Measurements from ENCODE around the gene ACTR3. TPM values are rescaled to one million over a fixed set of nuclear protein-coding genes. Genes with fewer than 3 reads are reported as not detected.
"Not testable (repeated sequence)": the region's sequence is repeated elsewhere in the genome, so short reads cannot be mapped to it uniquely, and the experiment has no call there.

Gene ACTR3
- total RNA-seq, 1 experiment from 2014 or later, result 180 TPM

DNA sequence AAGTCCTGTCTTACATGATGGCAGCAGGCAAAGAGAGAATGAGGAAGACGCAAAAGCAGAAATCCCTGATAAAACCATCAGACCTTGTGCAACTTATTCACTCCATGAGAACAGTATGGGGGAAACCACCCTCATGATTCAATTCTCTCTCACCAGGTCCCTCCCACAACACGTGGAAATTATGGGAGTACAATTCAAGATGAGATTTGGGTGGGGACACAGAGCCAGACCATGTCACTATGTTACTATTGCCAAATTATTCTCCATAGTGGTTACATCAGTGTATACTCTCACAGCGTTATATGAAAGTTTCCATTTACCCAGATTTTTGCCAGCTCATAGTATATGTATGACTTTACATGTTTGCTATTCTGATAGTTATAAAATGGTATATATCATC, 61.0 kb downstream of the ACTR3 start:
- not testable (repeated sequence) for H3K27me3 ChIP-seq (ENCODE audit: insufficient read depth, low read length); H3K23me2 ChIP-seq (ENCODE audit: insufficient read length, low read depth, low read length, poor library complexity, severe bottlenecking); H3K9me3 ChIP-seq (ENCODE audit: control insufficient read depth, low read depth, low read length); H4K20me1 ChIP-seq (ENCODE audit: control insufficient read depth, insufficient read depth, insufficient read length); H3K27ac ChIP-seq (ENCODE audit: insufficient read length, low read depth, low read length); H2AK5ac ChIP-seq (ENCODE audit: insufficient read length, low read length); H3K4me3 Mint-ChIP-seq; H2AFZ ChIP-seq (ENCODE audit: low read length); H3K27me3 Mint-ChIP-seq (ENCODE audit: low read depth); H3K56ac ChIP-seq (ENCODE audit: insufficient read length, low read depth, low read length); H3K23ac ChIP-seq (ENCODE audit: insufficient read length, low read depth, low read length); H3K9me3 Mint-ChIP-seq; H4K8ac ChIP-seq (replicated peaks; ENCODE audit: insufficient read length, low read depth, low read length); H3T11ph ChIP-seq (ENCODE audit: low read length); H3K18ac ChIP-seq (ENCODE audit: insufficient read length, low read depth, low read length); H3K4ac ChIP-seq (ENCODE audit: low read depth, low read length); H2BK5ac ChIP-seq (ENCODE audit: insufficient read length, low read length); H2BK12ac ChIP-seq (ENCODE audit: insufficient read length, low read depth, low read length); H3K4me1 ChIP-seq (ENCODE audit: insufficient read depth, low read length); DNase-seq; H4K91ac ChIP-seq (ENCODE audit: insufficient read length, low read depth, low read length); H2BK20ac ChIP-seq (ENCODE audit: low read depth, low read length, poor library complexity, severe bottlenecking); H3K4me2 ChIP-seq (ENCODE audit: insufficient read depth, insufficient read length, low read length); H3K9ac ChIP-seq (ENCODE audit: extremely low read depth, insufficient read length, low read length); H3K79me1 ChIP-seq (ENCODE audit: insufficient read depth, low read depth, low read length, poor library complexity, severe bottlenecking); H4K5ac ChIP-seq (ENCODE audit: insufficient read length, low read depth, low read length); H3K4me1 Mint-ChIP-seq; H3K14ac ChIP-seq (ENCODE audit: insufficient read depth, low read length); H2BK120ac ChIP-seq (ENCODE audit: low read depth, low read length, poor library complexity, severe bottlenecking); H3K79me2 ChIP-seq (ENCODE audit: insufficient read depth, low read length); H2BK15ac ChIP-seq (ENCODE audit: low read depth, low read length)
- no CpG with 5 or more reads among the region's 3 CpGs for WGBS (ENCODE audit: extremely low coverage, insufficient read length, low lambda C conversion rate)
- peak overlapping the region in 1 of 3 experiments; percentile 52; a peak in 1 of 7 replicates for H3K27ac Mint-ChIP-seq
- H3K36me3 Mint-ChIP-seq (ENCODE audit: insufficient read depth in 1 of 3, low read depth in 3 of 3), result peaks cover 6 to 51% (median 26%) of the 10 kb centered on the region in 3 experiments; a peak in 5 of 7 replicates
